ENCODE measurements around the gene TMSB15A. TPM values are rescaled to one million over a fixed set of nuclear protein-coding genes. Genes with fewer than 3 reads are reported as not detected.
"Not testable (repeated sequence)": the region's sequence is repeated elsewhere in the genome, so short reads cannot be mapped to it uniquely, and the experiment has no call there.

Gene TMSB15A
- total RNA-seq (under 1 TPM in 1 of 5 experiments, not detected in 4; 0.46 TPM), polyA plus RNA-seq (not detected), total RNA-seq (not detected)

DNA sequence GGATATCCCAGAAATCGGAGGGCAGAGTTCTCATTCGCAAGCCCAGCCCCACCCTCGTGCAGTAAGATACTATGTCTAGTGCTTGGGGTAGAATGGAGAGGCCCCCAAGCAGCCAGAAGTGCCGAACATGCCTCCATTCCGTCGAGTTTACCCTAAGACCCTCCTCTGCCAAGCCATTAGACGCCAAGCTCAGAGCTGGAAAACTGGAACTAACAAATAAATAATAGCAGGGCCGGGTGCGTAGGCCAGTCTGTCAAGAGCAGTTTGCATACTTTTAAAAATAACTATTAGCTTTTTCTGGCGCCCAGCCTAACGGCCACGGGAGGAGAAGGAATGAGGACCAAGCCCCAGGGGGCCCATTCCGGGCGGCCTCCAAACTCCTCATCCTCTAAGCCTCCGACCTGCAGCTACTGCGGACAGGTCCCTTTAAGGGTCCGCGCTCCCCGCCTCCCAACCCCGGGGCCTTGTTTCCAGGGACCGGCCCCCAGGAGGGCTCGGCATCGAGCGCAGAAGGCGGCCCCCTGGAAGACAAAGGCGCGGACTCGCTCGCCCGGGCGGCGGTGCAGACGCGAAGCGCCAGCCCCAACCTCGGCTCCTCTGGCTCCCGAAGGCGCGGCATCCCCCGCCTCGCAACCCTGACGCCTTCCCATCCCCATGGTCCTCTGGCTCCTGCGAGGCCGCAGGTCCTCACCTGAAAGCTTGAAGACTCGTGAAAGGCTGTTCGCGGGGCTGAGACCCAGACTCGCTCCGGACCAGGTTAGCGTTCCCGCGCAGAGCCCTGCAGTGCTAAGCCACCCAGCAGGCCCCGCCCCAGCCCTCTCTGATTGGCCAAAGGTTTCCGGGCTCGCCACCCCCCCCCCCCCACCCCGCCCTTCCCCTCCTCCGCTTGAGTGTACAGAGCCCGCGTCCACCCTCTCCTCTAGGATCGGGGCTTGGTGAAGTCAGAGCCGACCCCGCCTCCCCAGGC is at the start of gene TMSB15A:
Gene TMSB15A, minus strand, starts transcription at position 765 of the 967 bp plus-strand sequence.
- Mint-ChIP-seq H3K9me3 (no peaks in the 10 kb centered on the region), H3K36me3 (no peaks in the 10 kb centered on the region), H3K27me3 (peaks cover 30 to 48% (median 39%) of the 10 kb centered on the region in 5 donors), H3K27ac (no peak within 1 kb of the TSS), H3K4me1 (peaks cover 0 to 11% (median 0%) of the 10 kb centered on the region in 7 donors), H3K4me3 (peak within 1 kb of the TSS; percentile 69 to 87 (median 84))
- no peaks in the 10 kb centered on the region for H3K27me3 ChIP-seq (ENCODE audit: control insufficient read depth in 2 of 2, insufficient read depth in 2 of 2, low read length in 2 of 2)
- peak within 1 kb of the TSS; percentile 43 for H3K4me3 ChIP-seq (ENCODE audit: low read length)
- DNase-seq: peak; percentile 8 to 57 (median 42)
- H3K9me3 ChIP-seq (ENCODE audit: control insufficient read depth in 2 of 3, low read length in 3 of 3): no peaks in the 10 kb centered on the region
- ChIA-PET CTCF (no interaction called here), POLR2A (no interaction called here)
- no peaks in the 10 kb centered on the region for H3K36me3 ChIP-seq (ENCODE audit: control insufficient read depth in 2 of 3, insufficient read depth in 3 of 3, low read length in 3 of 3)
- no peak within 1 kb of the TSS for H3K27ac ChIP-seq (ENCODE audit: low read depth, low read length)
- ATAC-seq: peak; percentile 90
- intact Hi-C loops (cut with micrococcal nuclease): loop anchor here (2.0 to 5.0 kb wide), 3 partner anchors 81 to 447 kb away; partner anchors contain the start of genes ARMCX5 (in 1 of the 2) and GPRASP1 (in 1 of the 2)
- H3K4me1 ChIP-seq (ENCODE audit: control insufficient read depth in 2 of 2, insufficient read depth in 2 of 2, low read length in 2 of 2): no peaks in the 10 kb centered on the region

DNA sequence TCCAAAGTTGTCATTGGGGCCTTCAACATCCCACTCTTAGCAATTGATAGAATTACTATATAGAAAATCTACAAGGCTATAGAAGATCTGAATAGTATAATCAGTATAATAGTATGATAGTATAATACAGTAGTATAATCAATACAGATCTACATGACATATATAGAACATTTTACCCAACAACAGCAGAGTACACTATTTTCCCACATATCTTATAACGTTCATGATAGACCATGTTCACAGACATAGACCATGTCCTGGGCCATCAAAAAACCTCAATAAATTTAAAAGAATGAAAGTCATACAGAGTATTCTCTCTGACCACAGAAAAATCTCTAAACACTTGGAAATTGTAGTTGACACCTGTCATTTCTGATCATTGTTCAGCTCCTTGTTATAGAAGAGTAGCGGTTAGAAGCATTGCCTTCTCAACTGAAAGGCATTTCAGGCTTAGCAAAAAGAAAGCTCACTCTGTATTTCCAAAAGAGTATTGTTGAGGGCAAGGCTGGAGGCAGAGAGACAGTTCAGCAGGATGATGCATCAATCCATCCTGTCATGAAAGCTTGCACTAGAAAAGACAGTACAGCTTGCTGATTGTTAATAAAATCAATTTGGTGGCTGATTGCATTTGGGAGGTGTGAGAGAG is 44.0 kb upstream of the TMSB15A start:
- intact Hi-C loops (cut with micrococcal nuclease): no loop called here
- ChIA-PET POLR2A (no interaction called here), CTCF (no interaction called here)
- no peak for ATAC-seq
- Histone ChIP-seq H3K9me3 (ENCODE audit: control insufficient read depth in 2 of 3, low read length in 3 of 3) (no peaks in the 10 kb centered on the region), H3K4me1 (ENCODE audit: control insufficient read depth in 2 of 2, insufficient read depth in 2 of 2, low read length in 2 of 2) (no peaks in the 10 kb centered on the region), H3K27ac (ENCODE audit: low read depth, low read length) (no peak overlapping the region), H3K4me3 (ENCODE audit: low read length) (no peak overlapping the region), H3K36me3 (ENCODE audit: control insufficient read depth in 2 of 3, insufficient read depth in 3 of 3, low read length in 3 of 3) (no peaks in the 10 kb centered on the region), H3K27me3 (ENCODE audit: control insufficient read depth in 2 of 2, insufficient read depth in 2 of 2, low read length in 2 of 2) (no peaks in the 10 kb centered on the region)
- no peaks in the 10 kb centered on the region for H3K4me1 Mint-ChIP-seq
- no peak overlapping the region for H3K27ac Mint-ChIP-seq
- H3K36me3 Mint-ChIP-seq: no peaks in the 10 kb centered on the region
- H3K9me3 Mint-ChIP-seq: no peaks in the 10 kb centered on the region
- no peak for DNase-seq
- H3K4me3 Mint-ChIP-seq: no peak overlapping the region
- H3K27me3 Mint-ChIP-seq: no peaks in the 10 kb centered on the region

DNA sequence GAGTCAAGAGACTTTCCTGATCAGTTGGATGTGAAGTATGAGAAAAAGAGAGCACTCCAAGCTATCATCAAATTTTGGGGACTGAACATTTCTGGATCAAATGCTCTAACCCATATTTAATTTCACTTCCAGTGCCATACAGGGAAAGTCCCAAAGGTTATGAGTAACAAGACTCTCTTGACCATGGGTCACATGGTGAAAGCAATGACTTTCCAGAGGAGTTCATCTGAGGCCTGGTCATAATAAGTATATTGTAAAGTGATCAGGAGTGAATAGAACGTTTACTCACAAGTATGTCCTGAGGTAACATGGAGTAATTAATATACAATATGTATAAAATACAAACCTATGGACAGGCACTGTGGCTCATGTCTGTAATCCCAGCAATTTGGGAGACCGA is 42.1 kb upstream of the TMSB15A start:
- Mint-ChIP-seq H3K27me3 (no peaks in the 10 kb centered on the region), H3K4me1 (no peaks in the 10 kb centered on the region)
- no peak overlapping the region for H3K27ac ChIP-seq (ENCODE audit: low read depth, low read length)

DNA sequence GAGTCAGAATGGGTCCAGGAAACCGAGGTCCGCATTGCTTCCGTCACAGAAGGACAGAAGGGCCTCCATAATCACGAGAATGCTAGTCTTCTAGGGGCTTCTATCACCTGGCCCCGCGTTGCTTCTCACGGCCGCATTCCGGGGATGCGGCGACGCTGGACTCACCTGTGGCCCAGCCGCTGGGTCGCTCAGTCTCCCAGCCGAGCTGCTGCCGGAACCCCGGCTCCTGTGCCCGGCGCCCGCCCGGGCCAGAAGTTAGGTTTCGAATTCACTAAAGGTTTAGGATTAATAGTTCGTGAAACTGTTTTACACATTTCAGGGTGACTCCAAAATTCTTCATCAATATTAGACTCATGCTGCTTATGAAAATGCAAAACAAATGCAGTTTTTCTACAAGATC is 31.7 kb upstream of the TMSB15A start:
- H3K4me3 ChIP-seq (ENCODE audit: low read length): no peak overlapping the region
- H3K36me3 Mint-ChIP-seq: no peaks in the 10 kb centered on the region
- no peaks in the 10 kb centered on the region for H3K9me3 Mint-ChIP-seq
- H3K4me3 Mint-ChIP-seq: no peak overlapping the region
- ChIA-PET CTCF (no interaction called here), POLR2A (no interaction called here)
- H3K27me3 Mint-ChIP-seq: peaks cover 0 to 15% (median 6%) of the 10 kb centered on the region in 5 donors
- peaks cover 0 to 5% (median 0%) of the 10 kb centered on the region in 7 donors for H3K4me1 Mint-ChIP-seq
- no peak overlapping the region for H3K27ac ChIP-seq (ENCODE audit: low read depth, low read length)
- no peaks in the 10 kb centered on the region for H3K4me1 ChIP-seq (ENCODE audit: control insufficient read depth in 2 of 2, insufficient read depth in 2 of 2, low read length in 2 of 2)
- DNase-seq (no peak), ATAC-seq (no peak)
- intact Hi-C loops (cut with micrococcal nuclease): no loop called here
- no peaks in the 10 kb centered on the region for H3K36me3 ChIP-seq (ENCODE audit: control insufficient read depth in 2 of 3, insufficient read depth in 3 of 3, low read length in 3 of 3)
- H3K27ac Mint-ChIP-seq: no peak overlapping the region
- no peaks in the 10 kb centered on the region for H3K9me3 ChIP-seq (ENCODE audit: control insufficient read depth in 2 of 3, low read length in 3 of 3)
- no peaks in the 10 kb centered on the region for H3K27me3 ChIP-seq (ENCODE audit: control insufficient read depth in 2 of 2, insufficient read depth in 2 of 2, low read length in 2 of 2)

More for the DNA sequence above, 42.1 kb upstream of the TMSB15A start:
- Histone ChIP-seq H3K9me3 (ENCODE audit: control insufficient read depth in 2 of 3, low read length in 3 of 3) (no peaks in the 10 kb centered on the region), H3K4me1 (ENCODE audit: control insufficient read depth in 2 of 2, insufficient read depth in 2 of 2, low read length in 2 of 2) (no peaks in the 10 kb centered on the region), H3K36me3 (ENCODE audit: control insufficient read depth in 2 of 3, insufficient read depth in 3 of 3, low read length in 3 of 3) (no peaks in the 10 kb centered on the region), H3K27me3 (ENCODE audit: control insufficient read depth in 2 of 2, insufficient read depth in 2 of 2, low read length in 2 of 2) (no peaks in the 10 kb centered on the region), H3K4me3 (ENCODE audit: low read length) (no peak overlapping the region)
- Mint-ChIP-seq H3K9me3 (no peaks in the 10 kb centered on the region), H3K4me3 (no peak overlapping the region), H3K27ac (no peak overlapping the region), H3K36me3 (no peaks in the 10 kb centered on the region)
- ATAC-seq (no peak), DNase-seq (no peak)
- POLR2A ChIA-PET: no interaction called here
- CTCF ChIA-PET: no interaction called here
- intact Hi-C loops (cut with micrococcal nuclease): no loop called here

DNA sequence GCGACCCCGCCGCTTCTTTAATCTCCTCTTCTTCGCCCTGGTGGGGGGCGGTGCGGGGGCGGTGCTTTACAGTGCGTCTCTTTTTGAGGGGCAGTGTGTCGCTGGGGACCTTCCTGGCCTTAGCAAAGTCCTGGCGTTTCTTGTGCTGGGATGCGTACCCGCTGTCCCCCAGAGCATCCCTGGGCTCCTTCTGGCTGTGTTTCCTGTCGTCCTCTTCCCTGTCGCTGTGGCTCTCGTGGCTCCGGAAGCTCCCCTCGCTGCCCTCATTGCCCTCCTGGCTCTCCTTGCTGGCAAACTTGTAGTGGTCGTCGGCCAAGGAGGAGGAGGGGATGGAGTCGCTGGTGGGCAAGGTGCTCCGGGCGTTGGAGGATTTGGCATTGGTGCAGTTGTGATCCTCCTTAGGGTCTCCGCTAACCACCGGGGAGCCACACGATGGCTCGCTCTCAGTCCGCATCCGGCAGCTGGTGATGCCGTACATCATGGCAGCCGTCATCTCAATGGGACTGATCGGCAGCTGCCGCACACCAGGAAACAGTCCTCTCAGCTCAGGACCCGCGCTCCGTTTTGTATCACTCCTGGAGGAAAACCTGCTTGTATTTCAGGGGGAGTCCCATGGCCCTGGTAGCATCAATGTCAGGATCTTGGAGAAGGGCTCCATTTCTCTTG is 30.4 kb upstream of the TMSB15A start:
- Histone ChIP-seq H3K36me3 (ENCODE audit: control insufficient read depth in 2 of 3, insufficient read depth in 3 of 3, low read length in 3 of 3) (no peaks in the 10 kb centered on the region), H3K9me3 (ENCODE audit: control insufficient read depth in 2 of 3, low read length in 3 of 3) (no peaks in the 10 kb centered on the region), H3K27ac (ENCODE audit: low read depth, low read length) (no peak overlapping the region), H3K27me3 (ENCODE audit: control insufficient read depth in 2 of 2, insufficient read depth in 2 of 2, low read length in 2 of 2) (no peaks in the 10 kb centered on the region), H3K4me1 (ENCODE audit: control insufficient read depth in 2 of 2, insufficient read depth in 2 of 2, low read length in 2 of 2) (no peaks in the 10 kb centered on the region), H3K4me3 (ENCODE audit: low read length) (peak overlapping the region; percentile 27)
- H3K4me1 Mint-ChIP-seq: peaks cover 0 to 5% (median 0%) of the 10 kb centered on the region in 7 donors
- peak overlapping the region; percentile 71 to 88 (median 80) for H3K4me3 Mint-ChIP-seq
- intact Hi-C loops (cut with micrococcal nuclease): no loop called here
- peak overlapping the region in 4 of 9 donors; percentile 43 to 78 (median 64) for H3K27ac Mint-ChIP-seq
- CTCF ChIA-PET: no interaction called here
- DNase-seq (peak in 1 of 9 donors; percentile 21), ATAC-seq (no peak)
- H3K27me3 Mint-ChIP-seq: peaks cover 0 to 15% (median 6%) of the 10 kb centered on the region in 5 donors
- no peaks in the 10 kb centered on the region for H3K9me3 Mint-ChIP-seq
- POLR2A ChIA-PET: interaction anchor here (1.1 kb wide), 1 partner anchor 52 kb away, joined by 5 read pairs; the partner anchor contains the start of gene ARMCX5
- no peaks in the 10 kb centered on the region for H3K36me3 Mint-ChIP-seq

DNA sequence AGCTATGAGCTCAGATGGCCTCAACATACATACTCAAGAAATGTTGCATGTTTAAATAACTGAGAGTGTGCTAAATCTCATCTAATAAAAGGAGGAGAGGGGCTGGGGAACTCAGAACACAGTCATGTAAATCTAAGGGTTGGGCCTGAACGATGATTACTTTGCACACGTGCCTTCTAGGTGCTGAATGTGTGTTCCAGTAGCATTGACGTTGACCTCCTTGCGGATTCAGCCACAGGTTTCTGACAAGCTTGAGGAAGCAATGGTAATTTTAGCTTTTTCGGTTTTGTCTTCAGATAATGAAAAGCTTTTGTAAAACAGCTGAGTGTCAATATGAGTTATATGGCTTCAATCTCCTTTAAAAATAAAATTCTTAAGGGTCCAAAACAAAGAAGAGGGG is 29.6 kb upstream of the TMSB15A start:
- H3K27ac Mint-ChIP-seq; CTCF ChIA-PET; H3K4me1 ChIP-seq (ENCODE audit: control insufficient read depth in 2 of 2, insufficient read depth in 2 of 2, low read length in 2 of 2); ATAC-seq; intact Hi-C loops (cut with micrococcal nuclease); H3K4me3 ChIP-seq (ENCODE audit: low read length); H3K27me3 ChIP-seq (ENCODE audit: control insufficient read depth in 2 of 2, insufficient read depth in 2 of 2, low read length in 2 of 2); DNase-seq; POLR2A ChIA-PET; H3K9me3 ChIP-seq (ENCODE audit: control insufficient read depth in 2 of 3, low read length in 3 of 3); H3K4me1 Mint-ChIP-seq; H3K27ac ChIP-seq (ENCODE audit: low read depth, low read length); H3K9me3 Mint-ChIP-seq; H3K36me3 Mint-ChIP-seq; H3K36me3 ChIP-seq (ENCODE audit: control insufficient read depth in 2 of 3, insufficient read depth in 3 of 3, low read length in 3 of 3): not testable (repeated sequence)
- Mint-ChIP-seq H3K4me3 (peak overlapping the region in 8 of 10 donors; percentile 45 to 82 (median 79)), H3K27me3 (peaks cover 0 to 15% (median 8%) of the 10 kb centered on the region in 5 donors)
